HL-60 (cell line): ENCODE measurements around the gene LRIG2.

Source experiments
- CTCF ChIP-seq: IDR thresholded peaks from one replicate; pipeline ENCODE4 v1.5.1; 2011; ENCODE audit warnings: low read length, control low read depth, inconsistent platforms; ENCODE audit not compliant: insufficient read depth
- GABPA ChIP-seq: IDR thresholded peaks from 2 replicates; pipeline ENCODE4 v1.6.1; 2012; ENCODE audit warnings: low read depth
- POLR2AphosphoS5 ChIP-seq: IDR thresholded peaks from 2 replicates; pipeline ENCODE4 v1.6.1; 2012; ENCODE audit warnings: low read depth
- REST ChIP-seq: IDR thresholded peaks from 2 replicates; pipeline ENCODE4 v1.6.1; 2012; ENCODE audit warnings: low read depth; ENCODE audit not compliant: insufficient replicate concordance
- SPI1 ChIP-seq: IDR thresholded peaks from 2 replicates; pipeline ENCODE4 v1.6.1; 2012; ENCODE audit warnings: low read depth, mild to moderate bottlenecking, borderline replicate concordance

GRCh38 chr1:113156368-113156767 lies 83.4 kb downstream of the LRIG2 start:
- no peak for TF ChIP-seq POLR2AphosphoS5
- TF ChIP-seq CTCF: no peak
- TF ChIP-seq REST: no peak
- TF ChIP-seq SPI1: no peak
- no peak for TF ChIP-seq GABPA
